Activated CD4-positive, alpha-beta T cell treated with anti-CD3 and anti-CD28 coated beads, Interleukin-2, Interleukin-6, amounts not matched to agents 100 ng/mL and 50 ng/mL, durations not matched to agents 16 hours and 8 hours (primary cell): ENCODE data around the gene VEPH1.
"Not testable (repeated sequence)": the region's sequence is repeated elsewhere in the genome, so short reads cannot be mapped to it uniquely, and the experiment has no call there.

Source experiments
- DNase-seq: peaks from one replicate; pipeline ENCODE4 v3.0.0-alpha.2; 2020

Gene VEPH1

DNA sequence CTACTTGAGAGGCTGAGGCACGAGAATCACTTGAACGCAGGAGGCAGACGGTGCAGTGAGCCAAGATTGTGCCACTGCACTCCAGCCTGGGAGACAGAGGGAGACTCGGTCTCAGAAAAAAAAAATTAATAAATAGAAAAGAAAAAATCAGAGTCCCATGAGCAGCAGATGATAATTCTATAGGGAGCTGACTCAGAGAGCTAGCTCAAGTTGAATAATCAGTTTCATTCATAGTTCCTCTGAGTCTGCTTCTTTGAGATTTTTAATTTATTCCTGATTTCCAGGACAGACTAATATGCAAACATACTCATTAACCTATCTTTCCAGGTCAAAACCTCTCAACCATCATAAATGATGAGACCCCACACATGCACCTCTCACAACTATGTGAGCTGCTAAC lies 121.6 kb downstream of the VEPH1 start:
- no peak for DNase-seq

DNA sequence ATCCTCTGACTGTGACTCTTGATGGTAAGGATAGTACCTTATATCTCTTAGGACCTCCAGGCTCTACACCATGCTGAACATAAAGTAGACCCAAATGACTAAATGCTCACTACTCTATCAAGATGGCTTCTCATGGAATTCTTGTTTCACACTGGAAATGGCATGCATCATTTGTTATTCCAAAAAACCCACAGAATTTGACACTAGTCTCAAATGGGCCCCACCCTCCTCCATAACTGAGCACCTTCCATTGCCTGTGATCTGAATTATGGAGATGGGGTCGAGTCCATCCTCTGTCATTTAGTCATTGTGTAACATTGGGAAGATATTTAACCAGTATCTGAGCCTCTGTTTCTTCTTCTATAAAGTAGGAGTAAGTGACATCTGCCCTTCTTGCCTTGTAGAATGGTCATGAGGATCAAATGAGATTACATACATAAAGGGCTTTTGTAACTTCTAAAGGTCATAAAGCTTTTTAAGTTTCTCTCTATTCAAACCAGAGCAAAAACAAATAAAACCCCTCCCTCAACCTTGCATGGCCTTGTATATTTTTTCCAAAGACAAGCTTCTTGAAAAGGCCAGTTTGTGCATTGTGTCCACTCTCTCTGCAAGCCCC lies 123.6 kb downstream of the VEPH1 start:
- DNase-seq: no peak

DNA sequence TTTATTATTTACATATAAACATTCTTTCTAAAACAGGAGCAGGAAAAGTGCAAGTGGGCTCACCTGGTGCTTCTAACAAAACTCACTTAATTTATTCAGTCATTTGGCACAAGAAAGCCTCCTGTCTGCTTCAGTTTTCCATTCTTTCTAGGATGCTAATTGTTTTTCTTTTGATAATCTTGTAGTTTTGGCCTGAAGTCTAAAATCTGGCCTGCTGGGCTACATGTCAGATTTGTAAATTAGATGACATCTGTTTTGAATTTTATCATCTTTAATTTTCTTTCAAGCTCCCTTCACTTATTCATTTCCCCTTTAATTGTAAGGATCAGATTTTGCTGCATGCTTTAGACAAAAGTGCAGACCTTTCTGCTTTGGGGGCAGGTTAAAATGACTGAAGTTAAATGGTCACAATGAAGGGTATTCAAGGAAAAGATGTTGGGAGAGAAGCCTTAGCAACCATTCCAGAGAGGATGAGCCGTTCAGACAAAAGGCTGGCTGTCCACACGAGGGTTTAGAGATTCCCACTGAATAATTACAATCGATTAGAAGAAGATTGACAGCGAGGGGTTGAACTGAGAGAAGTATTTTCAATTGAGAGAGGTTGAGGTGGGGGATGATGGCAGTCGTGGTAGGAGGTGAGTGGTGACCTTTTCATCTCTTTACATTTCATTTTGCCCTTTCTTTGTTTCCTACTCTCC lies 126.5 kb downstream of the VEPH1 start:
- DNase-seq: no peak

DNA sequence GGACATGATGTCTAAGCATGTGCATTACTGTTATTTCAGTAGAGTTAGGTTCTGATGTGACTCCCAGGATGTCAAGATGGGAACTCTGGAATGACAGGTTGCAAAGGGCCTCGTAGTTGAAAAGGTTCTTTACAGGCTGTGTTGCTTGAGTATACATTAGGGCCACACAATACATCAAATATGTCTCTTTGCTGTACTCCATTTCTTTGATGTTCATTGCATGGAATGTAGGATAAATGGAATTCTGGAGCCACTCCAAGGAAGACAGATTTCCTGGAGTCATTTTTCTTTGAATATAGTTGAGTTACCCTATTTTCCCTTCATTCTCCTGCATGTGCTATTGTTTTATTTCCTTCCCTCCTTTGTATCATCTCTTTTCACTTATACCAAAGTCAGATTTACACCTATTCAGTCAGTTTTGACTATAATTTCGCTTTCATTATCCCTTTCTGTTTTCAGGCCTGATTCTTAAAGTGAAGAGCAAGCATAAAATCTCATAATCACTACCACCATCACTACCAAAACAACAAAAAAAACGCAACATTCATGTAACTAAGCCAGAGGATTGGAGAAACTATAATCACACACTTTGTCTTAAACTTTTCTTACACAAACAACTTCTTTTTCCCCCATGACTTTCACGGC lies 127.8 kb downstream of the VEPH1 start:
- no peak for DNase-seq

DNA sequence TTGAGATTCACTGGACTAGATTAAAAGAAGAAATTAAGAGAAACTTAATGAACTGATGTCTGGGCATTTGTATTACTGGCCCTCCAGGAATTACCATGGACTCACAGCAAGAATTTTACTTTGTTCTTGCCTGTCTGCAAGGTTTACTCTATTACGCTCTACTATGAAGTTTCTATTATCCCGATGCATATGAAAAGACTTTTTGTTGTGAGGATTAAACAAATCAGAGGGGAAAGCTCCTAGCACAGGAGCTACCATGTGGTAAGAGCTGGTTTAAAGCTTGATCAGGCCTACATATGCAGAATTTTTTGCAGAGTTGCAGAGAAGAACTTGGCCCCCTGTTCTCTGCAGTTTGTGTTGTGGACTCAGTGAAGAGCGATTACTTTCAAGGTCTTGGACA lies 128.3 kb downstream of the VEPH1 start:
- DNase-seq: no peak

DNA sequence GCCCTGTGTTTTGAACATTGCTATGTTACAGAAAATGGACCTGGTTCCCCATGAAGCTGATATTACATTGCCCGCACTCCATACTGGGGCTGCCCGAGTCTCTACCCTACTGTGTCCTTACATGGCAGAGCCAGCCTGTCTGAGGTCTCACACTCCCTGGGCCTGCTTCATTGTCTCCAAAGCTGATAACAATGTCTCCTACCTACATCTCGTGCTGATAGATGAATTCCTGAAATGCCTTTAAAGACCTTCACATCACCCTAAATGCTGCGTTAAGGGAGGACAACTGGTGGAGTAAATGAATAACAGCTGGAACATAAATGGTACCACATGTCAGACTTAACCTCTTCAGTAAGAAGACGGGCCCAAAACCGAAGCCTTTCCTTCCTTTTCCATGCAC lies 129.4 kb downstream of the VEPH1 start:
- DNase-seq: no peak

DNA sequence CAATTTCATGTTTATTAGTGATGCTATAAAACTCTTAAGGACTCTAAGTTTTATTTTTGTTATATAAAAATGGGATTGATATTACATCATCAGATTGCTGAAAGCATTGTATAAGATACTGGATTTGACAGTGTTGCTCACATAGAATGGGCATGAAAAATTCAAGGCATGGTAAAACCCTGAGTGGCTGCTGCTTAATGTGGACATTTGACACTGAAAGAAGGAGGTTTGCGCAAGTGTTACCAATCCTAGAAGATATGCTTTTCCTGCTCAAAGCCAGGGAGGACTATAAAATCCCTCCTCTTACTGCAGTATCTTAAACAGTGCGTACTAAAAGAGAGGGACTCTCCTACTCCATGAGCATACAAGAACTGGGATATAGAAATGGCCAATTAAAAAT lies 132.3 kb downstream of the VEPH1 start:
- DNase-seq: no peak

DNA sequence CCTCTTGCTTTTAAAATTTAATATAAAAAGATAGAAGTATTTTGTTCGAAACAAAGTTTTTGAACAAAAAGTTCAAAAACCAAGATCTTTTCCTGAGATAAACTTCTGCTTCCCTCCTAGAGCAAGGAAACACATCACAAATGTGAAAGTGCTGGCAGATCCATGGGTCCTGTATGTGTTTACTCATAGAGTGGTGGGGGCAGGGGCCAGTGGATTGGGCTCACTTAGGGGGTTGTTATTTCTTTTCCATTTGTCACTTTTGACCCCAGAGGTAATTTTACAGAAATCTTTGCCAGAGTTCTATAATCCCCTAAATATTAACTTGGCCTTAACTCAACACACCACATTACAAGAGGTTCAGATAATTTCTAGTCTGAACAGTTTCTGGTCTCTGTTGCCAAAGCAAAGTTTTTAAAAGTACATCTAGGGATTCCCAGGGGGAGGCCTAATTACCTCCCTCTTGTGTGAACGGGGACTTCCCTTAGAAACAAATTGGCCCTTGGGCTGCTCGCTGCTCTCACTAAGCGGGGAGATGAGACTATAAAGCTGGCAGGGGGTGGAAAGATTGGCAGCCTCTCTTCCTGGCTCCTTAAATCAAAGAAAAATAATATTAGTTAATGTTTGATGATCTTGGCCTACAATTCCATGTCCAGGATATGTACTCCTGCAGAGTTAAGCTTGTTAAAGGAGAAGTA lies 133.3 kb downstream of the VEPH1 start:
- no peak for DNase-seq

DNA sequence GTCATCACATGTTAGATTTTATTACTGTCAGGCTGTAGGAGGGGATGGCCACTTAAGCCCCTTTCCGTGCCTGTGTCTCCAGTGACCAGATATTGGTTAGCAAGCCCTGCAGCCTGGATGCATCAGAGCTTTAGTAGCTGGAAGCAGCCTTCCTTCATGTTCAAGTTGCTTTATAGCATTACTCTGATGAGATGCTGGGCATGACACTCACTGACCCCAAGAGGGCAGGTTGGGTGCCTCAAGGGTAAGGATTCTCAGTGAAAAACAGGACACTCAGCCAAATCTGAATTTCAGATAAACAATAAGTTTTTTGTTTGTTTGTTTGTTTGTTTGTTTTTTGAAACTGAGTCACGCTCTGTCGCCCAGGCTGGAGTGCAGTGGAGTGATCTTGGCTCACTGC lies 135.0 kb downstream of the VEPH1 start:
- DNase-seq: no peak

DNA sequence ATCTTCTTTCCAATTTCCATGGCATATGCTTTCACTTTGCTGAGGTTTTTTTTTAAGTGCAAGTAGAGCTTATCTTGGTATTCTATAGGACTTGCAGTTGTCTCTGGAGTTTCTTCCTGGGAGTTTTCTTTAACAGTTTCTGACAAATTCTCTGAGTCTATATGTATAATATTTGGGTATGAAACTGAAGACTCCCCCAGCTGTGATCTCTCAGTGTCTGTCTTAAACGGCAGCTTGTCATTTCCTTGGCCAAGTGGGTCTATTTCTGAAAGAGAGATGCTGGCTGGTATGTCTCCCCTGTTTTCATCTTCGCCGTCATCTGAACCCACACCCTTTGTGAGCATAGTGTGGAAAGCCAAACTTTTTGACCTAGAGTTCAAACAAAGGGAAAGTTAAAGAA lies 139.8 kb downstream of the VEPH1 start:
- no peak for DNase-seq

DNA sequence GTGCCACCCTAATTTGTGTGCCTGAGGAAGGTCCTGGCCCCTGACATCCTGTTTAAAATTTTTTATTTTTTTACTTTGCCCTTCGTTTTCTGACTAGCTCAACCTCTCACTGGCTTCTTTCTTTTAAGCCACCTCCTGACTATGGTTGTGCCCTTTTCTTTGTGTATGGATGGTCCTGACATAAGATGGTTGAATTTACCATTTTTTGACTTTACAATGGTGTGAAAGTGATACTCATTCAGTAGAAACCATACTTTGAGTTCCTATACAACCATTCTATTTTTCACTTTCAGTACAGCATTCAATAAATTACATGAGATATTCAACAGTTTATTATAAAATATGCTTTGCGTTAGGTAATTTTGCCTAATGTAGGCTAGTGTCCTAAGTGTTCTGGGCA lies 140.9 kb downstream of the VEPH1 start:
- no peak for DNase-seq

DNA sequence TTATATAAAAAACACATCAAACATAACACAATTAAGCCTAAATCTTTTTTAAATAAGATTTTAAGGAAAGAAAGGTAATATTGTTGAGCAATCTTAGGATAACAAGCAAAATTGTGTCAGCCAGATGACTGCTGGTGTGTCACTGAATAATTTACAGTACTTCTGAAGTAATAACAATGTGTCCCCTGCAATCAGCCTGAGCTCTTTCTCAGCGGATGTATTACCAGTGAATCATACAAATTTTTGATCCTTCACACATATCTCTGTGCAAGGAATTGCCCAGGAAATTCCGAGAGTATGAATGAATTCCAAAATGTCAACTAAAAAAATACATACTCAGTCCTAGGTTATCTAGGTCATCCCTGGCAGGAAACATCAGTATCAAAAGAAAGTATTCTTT lies 143.2 kb downstream of the VEPH1 start:
- no peak for DNase-seq

DNA sequence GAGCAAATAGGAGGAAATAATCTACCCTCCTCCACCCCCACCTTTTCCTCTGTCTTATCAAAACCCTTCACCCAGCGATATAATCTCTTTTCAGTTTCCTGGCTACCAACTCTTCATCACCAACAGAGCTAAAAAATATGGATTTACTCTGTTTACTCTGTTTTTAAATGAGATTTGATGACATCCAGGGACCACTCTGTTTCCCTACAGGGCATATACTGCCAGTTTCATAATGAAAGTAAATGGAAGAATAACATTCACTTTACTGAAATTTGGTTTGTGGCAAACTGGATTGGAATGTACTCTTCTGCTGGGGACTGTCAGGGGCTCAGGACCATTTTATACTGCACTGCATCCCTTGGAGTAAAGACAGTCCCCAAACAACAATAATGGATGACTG lies 146.7 kb downstream of the VEPH1 start:
- no peak for DNase-seq

DNA sequence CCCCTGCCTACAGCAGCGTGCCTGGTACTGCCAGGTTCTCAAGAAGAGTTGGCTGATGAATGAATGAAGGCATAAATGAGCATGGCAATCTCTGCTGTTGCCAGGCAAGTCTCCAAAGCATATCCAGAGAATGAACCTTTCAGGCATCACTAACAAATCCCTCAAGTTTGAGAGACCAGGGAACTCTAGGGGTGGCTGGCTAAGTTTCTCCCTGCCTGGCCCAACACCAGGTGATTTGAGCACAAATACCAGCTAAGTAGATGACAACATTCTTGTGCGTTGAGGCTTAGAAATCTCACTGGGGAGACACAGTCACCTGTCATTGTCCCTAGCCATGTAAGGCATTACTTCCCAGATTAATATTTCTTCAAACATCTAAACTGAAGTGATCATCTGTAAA lies 147.9 kb downstream of the VEPH1 start:
- DNase-seq: no peak

DNA sequence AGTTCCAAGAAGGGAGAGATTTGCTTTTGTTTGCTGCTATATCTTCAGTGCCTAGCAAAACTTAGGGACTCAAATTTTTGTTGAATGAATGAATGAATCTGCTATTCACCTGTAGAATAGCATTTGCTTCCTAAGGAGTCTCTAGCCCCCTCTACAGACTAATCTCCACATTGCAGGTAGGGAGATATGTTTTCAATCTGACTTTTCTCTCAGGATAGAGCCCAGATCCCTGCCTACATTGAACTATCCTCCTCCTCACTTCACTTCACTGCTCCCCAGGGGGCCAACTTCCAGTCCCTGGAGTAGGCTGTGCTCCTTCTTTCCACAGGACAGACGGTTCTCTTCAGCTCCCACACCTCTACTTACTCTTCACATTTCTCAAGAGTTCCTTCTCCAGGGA lies 148.5 kb downstream of the VEPH1 start:
- DNase-seq: peak; percentile 2

DNA sequence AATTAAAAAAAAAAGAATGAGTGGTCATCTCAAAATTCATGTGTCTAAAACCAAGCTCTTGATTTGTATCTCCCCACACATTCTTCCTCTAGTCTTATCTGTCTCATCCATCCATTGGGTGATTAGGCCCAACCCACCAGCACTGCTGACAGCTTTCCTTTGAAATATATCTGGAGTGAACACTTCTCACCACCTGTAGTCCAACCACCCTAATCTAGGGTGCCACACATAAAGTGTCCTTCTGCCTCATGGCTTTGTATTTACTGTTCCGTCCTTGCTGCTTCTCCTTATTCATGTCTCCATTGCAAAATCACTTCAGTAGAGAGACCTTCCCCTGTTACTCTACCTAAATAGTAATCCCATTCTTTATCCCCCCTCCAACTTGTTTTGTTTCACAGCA lies 149.0 kb downstream of the VEPH1 start:
- DNase-seq: no peak

DNA sequence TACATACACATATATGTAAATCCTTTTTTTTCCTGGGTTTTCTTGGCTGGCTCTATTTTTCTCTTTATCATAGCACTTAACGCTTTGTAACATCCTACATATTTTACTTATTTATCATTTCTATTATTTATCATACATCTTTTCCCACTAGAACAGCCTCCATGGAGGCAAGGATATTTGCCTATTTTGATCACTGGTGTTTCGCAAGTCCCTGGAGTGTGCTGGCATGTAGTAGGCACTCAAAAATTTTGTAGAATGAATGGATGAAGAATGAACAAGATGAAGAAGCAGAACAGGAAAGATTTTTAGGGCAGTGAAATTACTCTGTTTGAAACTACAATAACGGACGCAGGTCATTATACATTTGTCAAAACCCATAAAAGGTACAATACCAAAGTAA lies 149.6 kb downstream of the VEPH1 start:
- DNase-seq: no peak

DNA sequence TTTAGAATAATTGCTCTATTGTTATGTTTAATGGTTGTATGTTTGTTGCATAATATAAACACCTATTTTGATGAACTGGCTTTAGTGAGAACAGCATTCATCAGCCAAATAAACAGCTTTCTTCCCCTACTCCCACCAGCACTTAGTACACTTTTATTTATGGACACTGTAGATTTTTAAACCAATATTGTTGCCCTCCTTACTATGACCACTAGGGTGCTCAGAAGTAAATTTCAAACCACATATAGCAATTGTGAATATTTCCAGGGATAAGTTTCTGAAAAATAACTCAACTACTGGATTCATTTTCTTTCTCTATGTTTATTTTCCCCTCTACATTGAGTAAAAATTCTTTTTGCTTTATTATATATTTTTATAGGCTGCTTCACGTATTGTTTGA lies 151.2 kb downstream of the VEPH1 start:
- no peak for DNase-seq

DNA sequence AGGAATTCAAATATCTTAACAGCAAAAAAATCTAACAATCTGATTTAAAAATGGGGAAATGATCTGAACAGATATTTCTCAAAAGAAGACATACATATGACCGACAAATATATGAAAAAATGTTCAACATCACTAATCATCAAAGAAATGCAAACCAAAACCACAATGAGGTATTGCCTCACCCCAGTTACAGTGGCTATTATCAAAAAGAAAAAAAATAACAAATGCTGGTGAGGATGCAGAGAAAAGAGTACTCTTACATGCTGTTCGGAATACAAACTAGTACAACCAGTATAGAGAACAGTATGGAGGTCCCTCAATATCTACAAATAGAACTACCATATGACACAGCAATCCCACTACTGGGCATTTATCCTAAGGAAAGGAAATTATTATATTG lies 152.6 kb downstream of the VEPH1 start:
- not testable (repeated sequence) for DNase-seq

DNA sequence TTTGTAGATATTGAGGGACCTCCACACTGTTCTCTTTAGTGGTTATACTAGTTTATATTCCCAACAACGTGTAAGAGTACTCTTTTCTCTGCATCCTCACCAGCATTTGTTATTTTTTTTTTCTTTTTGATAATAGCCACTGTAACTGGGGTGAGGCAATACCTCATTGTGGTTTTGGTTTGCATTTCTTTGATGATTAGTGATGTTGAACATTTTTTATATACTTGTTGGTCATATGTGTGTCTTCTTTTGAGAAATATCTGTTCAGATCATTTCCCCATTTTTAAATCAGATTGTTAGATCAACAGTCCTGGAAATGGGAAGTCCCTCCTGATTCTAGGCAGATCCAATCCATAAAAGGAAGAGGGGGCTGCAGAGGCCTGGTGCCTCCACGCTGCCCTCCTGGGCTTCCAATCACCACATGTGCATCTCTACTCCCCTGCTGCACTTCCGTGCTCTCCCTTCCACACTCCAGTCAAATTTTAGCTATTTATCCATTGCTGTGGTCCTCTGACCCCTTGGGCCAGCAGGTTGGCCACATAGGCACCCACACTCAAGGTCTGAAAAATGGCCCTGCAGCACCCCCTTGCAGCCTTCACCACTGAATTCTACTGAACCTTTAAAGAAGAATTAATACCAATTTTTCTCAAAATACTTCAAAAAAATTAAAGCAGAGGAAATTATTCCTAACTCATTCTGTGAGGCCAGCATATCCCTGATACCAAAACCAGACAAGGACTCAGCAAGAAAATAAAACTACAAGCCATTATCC lies 154.7 kb downstream of the VEPH1 start:
- DNase-seq: not testable (repeated sequence)

DNA sequence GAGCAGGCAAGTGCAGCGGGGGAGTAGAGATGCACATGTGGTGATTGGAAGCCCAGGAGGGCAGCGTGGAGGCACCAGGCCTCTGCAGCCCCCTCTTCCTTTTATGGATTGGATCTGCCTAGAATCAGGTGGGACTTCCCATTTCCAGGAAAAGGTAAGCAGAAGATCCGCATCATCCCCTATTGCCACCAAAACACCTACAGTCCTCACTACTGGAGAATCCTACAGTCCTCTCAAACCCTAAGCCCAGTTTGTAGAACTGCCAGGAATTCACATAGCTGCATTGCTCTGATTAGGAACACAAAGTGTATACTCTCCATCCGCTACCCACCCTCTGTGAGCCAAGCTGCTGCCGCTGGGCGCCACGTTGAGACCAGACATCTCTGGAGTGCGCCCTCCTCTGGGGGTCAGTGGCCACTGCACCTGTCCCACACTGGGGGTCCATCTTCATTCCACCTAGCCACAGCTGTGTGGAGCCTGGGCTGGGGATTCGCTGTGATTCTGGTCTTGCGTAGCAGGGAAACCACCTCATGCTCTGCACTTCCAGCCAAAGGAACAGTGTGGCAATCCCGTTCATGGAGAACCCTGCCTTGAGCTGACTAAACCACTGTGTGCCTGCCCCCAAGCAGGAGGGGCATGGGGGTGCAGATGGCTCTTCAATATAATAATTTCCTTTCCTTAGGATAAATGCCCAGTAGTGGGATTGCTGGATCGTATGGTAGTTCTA lies 155.5 kb downstream of the VEPH1 start:
- DNase-seq: no peak

DNA sequence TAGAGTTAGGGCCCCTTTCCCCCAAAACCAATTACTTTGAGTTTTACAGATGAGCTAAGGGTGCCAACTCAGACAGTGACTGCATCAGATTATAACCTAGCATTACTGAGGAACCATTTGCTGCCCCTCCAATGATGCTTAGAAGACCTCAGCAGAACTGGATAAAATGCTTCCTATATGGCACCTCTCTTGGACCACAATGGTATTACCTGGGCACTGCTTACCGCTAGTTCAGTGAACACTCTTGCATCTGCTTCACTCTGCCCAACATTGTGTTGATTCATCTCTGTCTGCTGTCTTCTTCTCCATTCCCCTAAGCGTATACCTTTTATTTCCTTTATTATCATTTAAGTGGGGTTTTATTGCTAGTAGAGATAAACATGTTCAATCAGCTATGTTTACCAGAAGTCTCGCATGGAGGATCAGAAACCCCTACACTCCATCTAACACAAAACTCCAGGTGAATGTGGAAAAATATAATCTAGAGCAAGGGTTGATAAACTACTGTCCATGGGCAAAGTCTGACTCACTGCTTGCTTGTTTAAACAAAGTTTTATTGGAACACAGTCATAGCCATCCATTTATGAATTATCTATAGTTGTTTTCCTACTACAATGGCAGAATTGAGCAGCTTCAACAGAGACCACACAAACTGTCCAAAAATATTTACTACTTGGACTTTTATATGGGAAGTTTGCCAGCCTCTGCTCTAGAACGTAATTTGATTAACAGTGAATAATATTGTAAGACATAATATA lies 166.8 kb downstream of the VEPH1 start:
- no peak for DNase-seq
